Left ventricle myocardium inferior (tissue), 1 donor: Measurements from ENCODE around the gene ANK3. TPM values are rescaled to one million over a fixed set of nuclear protein-coding genes. Genes with fewer than 3 reads are reported as not detected.

Source experiments
- DNase-seq: peaks from one replicate; pipeline ENCODE4 v3.0.0-alpha.2; 2020
- H3K27ac ChIP-seq: fragments of 200-600 bp; replicated peaks from 2 replicates; pipeline ENCODE4 v1.8.0; 2021
- H3K27me3 ChIP-seq: fragments of 200-600 bp; 2 replicates; pipeline ENCODE4 v1.8.0; 2021; ENCODE audit warnings: low read depth
- H3K36me3 ChIP-seq: fragments of 200-600 bp; 2 replicates; pipeline ENCODE4 v1.8.0; 2021
- H3K4me1 ChIP-seq: fragments of 200-600 bp; 2 replicates; pipeline ENCODE4 v1.8.0; 2021
- H3K4me3 ChIP-seq: fragments of 200-600 bp; 2 replicates; pipeline ENCODE4 v1.8.0; 2021; ENCODE audit warnings: mild to moderate bottlenecking, moderate library complexity
- H3K9me3 ChIP-seq: fragments of 200-600 bp; replicated peaks from 2 replicates; pipeline ENCODE4 v1.8.0; 2021
- CTCF ChIP-seq: fragments of 200-600 bp; IDR thresholded peaks from 2 replicates; pipeline ENCODE4 v1.8.0; 2021; ENCODE audit warnings: antibody characterized with exemption, mild to moderate bottlenecking, borderline replicate concordance
- intact Hi-C: fragments of 100-400 bp; cut with micrococcal nuclease; formaldehyde crosslinking; loops from one replicate; pipeline ENCODE4 v1.11.0; 2022
- total RNA-seq: library from RNA; stranded (reverse); fragmentation: NEBNext Ultra II Directional; extraction: Animal tissue kit (Norgen Biotek cat#: 25700); gene quantifications from one replicate; pipeline ENCODE4 v1.2.1, GENCODE V29; 2021
- donor health status: DM: no; HTN: yes; CAD: no; lungs with severe emphysema.

ANK3 gene
- total RNA-seq, 1 donor from 2014 or later, result 179 TPM

- TF ChIP-seq CTCF, result no peak
- peaks cover 32% of the 10 kb centered on the region for H3K36me3 ChIP-seq
- H3K9me3 ChIP-seq, result no peaks in the 10 kb centered on the region
- no peak overlapping the region for H3K4me3 ChIP-seq
- peaks cover 43% of the 10 kb centered on the region for H3K4me1 ChIP-seq
- intact Hi-C loops, result no loop called here
- no peaks in the 10 kb centered on the region for H3K27me3 ChIP-seq
- H3K27ac ChIP-seq, result no peak overlapping the region
- DNase-seq, result no peak
Observed at GRCh38 chr10:60276232-60276631, 113.4 kb downstream of the ANK3 start.

GRCh38 chr10:60271319-60272040 is 118.2 kb downstream of the ANK3 start:
- Histone ChIP-seq H3K27me3 (no peaks in the 10 kb centered on the region), H3K4me1 (peaks cover 48% of the 10 kb centered on the region), H3K36me3 (peaks cover 8% of the 10 kb centered on the region), H3K27ac (peak overlapping the region; percentile 38), H3K9me3 (no peaks in the 10 kb centered on the region), H3K4me3 (no peak overlapping the region)
- DNase-seq, result no peak
- intact Hi-C loops, result no loop called here
- TF ChIP-seq CTCF, result no peak

GRCh38 chr10:60270426-60270825 is 119.2 kb downstream of the ANK3 start:
- no peak overlapping the region for H3K27ac ChIP-seq
- H3K36me3 ChIP-seq, result peaks cover 8% of the 10 kb centered on the region
- H3K9me3 ChIP-seq, result no peaks in the 10 kb centered on the region
- H3K27me3 ChIP-seq, result no peaks in the 10 kb centered on the region
- H3K4me1 ChIP-seq, result peaks cover 50% of the 10 kb centered on the region
- H3K4me3 ChIP-seq, result no peak overlapping the region
- intact Hi-C loops, result no loop called here
- no peak for TF ChIP-seq CTCF
- DNase-seq, result no peak

- intact Hi-C loops, result no loop called here
Observed at GRCh38 chr10:60267802-60268201, 121.9 kb downstream of the ANK3 start.

GRCh38 chr10:60266513-60266912 is 123.2 kb downstream of the ANK3 start:
- no peak for TF ChIP-seq CTCF
- Histone ChIP-seq H3K36me3 (peaks cover 25% of the 10 kb centered on the region), H3K27ac (no peak overlapping the region), H3K9me3 (no peaks in the 10 kb centered on the region), H3K4me3 (no peak overlapping the region), H3K27me3 (no peaks in the 10 kb centered on the region), H3K4me1 (peaks cover 48% of the 10 kb centered on the region)
- DNase-seq, result no peak
- intact Hi-C loops, result no loop called here

More at GRCh38 chr10:60267802-60268201, 121.9 kb downstream of the ANK3 start:
- TF ChIP-seq CTCF, result peak; percentile 28
- peaks cover 12% of the 10 kb centered on the region for H3K36me3 ChIP-seq
- H3K4me3 ChIP-seq, result no peak overlapping the region
- peaks cover 52% of the 10 kb centered on the region for H3K4me1 ChIP-seq
- H3K9me3 ChIP-seq, result no peaks in the 10 kb centered on the region
- no peaks in the 10 kb centered on the region for H3K27me3 ChIP-seq
- H3K27ac ChIP-seq, result peak overlapping the region; percentile 76
- no peak for DNase-seq
